PC-3 (cell line): ENCODE data around the gene PRR5L. TPM values are rescaled to one million over a fixed set of nuclear protein-coding genes. Genes with fewer than 3 reads are reported as not detected.

Source experiments
- ATAC-seq: fragments of 200-7000 bp; cut with Tn5 transposase; 2 replicates; pipeline ENCODE4 v1.9.1; 2020; ENCODE audit warnings: mild to moderate bottlenecking, moderate library complexity
- BruUV-seq: library from RNA; stranded (reverse); fragments of 400-500 nt; replicated peaks from 2 replicates; lab custom pipeline; 2021; lab: Mats Ljungman, UMichigan
- CTCF ChIA-PET: fragments of 300-600 bp; sonication (Branson Sonifier 250); formaldehyde crosslinking; loops from one replicate; lab custom pipeline; 2022; ENCODE audit warnings: antibody characterized with exemption; lab: Charles Lee
- POLR2A ChIA-PET: fragments of 300-600 bp; sonication (Branson Sonifier 250); formaldehyde crosslinking; loops from one replicate; lab custom pipeline; 2022; ENCODE audit warnings: antibody characterized with exemption; ENCODE audit not compliant: unreplicated experiment; lab: Charles Lee
- DNase-seq: peaks from one replicate; pipeline ENCODE4 v3.0.0-alpha.2; 2015
- H2AFZ ChIP-seq: fragments of 300-600 bp; sonication (generic); 2 replicates; pipeline ENCODE4 v1.6.0; 2016; ENCODE audit warnings: antibody characterized with exemption, low read length
- H3F3A ChIP-seq: fragments of 300-600 bp; sonication (generic); one replicate; pipeline ENCODE4 v1.6.0; 2017; ENCODE audit warnings: antibody characterized with exemption, low read length, control low read depth, mild to moderate bottlenecking; ENCODE audit not compliant: unreplicated experiment
- H3K27ac ChIP-seq: fragments of 300-600 bp; sonication (generic); 2 replicates; pipeline ENCODE4 v1.5.1; 2016; ENCODE audit warnings: mild to moderate bottlenecking, low read length
- H3K27me3 ChIP-seq: fragments of 300-600 bp; sonication (generic); 2 replicates; pipeline ENCODE4 v1.6.1; 2016; ENCODE audit warnings: low read length, mixed read lengths
- H3K36me3 ChIP-seq: fragments of 300-600 bp; sonication (generic); 2 replicates; pipeline ENCODE4 v1.6.1; 2016; ENCODE audit warnings: low read depth, mixed run types, low read length, mixed read lengths
- H3K4me1 ChIP-seq: fragments of 300-600 bp; sonication (generic); 2 replicates; pipeline ENCODE4 v1.5.1; 2016; ENCODE audit warnings: low read length; ENCODE audit not compliant: insufficient read depth
- H3K4me2 ChIP-seq: fragments of 300-600 bp; sonication (generic); 2 replicates; pipeline ENCODE4 v1.6.0; 2016; ENCODE audit warnings: low read length
- H3K4me3 ChIP-seq: fragments of 300-600 bp; sonication (generic); 2 replicates; pipeline ENCODE4 v1.5.1; 2016; ENCODE audit warnings: mild to moderate bottlenecking, low read length, mixed read lengths
- H3K79me2 ChIP-seq: fragments of 300-600 bp; sonication (generic); 2 replicates; pipeline ENCODE4 v1.6.1; 2017; ENCODE audit warnings: low read length, mixed read lengths
- H3K9ac ChIP-seq: fragments of 300-600 bp; sonication (generic); 2 replicates; pipeline ENCODE4 v1.6.0; 2016; ENCODE audit warnings: mild to moderate bottlenecking, low read length
- H3K9me2 ChIP-seq: fragments of 300-600 bp; sonication (generic); replicated peaks from 2 replicates; pipeline ENCODE4 v1.6.1; 2016; ENCODE audit warnings: mixed run types, low read length, mixed read lengths
- H3K9me3 ChIP-seq: fragments of 300-600 bp; sonication (generic); 2 replicates; pipeline ENCODE4 v1.6.1; 2016; ENCODE audit warnings: low read length, mixed read lengths
- H4K20me1 ChIP-seq: fragments of 300-600 bp; sonication (generic); 2 replicates; pipeline ENCODE4 v1.6.1; 2016; ENCODE audit warnings: low read length, mixed read lengths
- EZH2 ChIP-seq: fragments of 300-600 bp; sonication (generic); IDR thresholded peaks from one replicate; pipeline ENCODE4 v1.6.1; 2017; ENCODE audit warnings: antibody characterized with exemption, mild to moderate bottlenecking, low read length; ENCODE audit not compliant: unreplicated experiment
- EZH2phosphoT487 ChIP-seq: fragments of 300-600 bp; sonication (generic); IDR thresholded peaks from 2 replicates; pipeline ENCODE4 v1.6.1; 2018; ENCODE audit warnings: mild to moderate bottlenecking, antibody characterized with exemption, low read length, borderline replicate concordance
- intact Hi-C: fragments of 100-400 bp; cut with micrococcal nuclease; formaldehyde crosslinking; loops from 2 replicates; pipeline ENCODE4 v1.9.0; 2023
- total RNA-seq: library from RNA; depleted of rRNA; stranded (reverse); fragments of >200 nt; gene quantifications from 2 replicates; pipeline ENCODE4 v1.2.3, GENCODE V29; 2014
- TF ChIP-seq, protein P1 (sequence below): fragments of 300-600 bp; sonication (generic); conservative IDR thresholded peaks from 2 replicates; pipeline ENCODE4 v1.5.1; 2017; ENCODE audit warnings: antibody characterized with exemption, low read depth, mild to moderate bottlenecking, low read length

Gene PRR5L
- total RNA-seq, 1 experiment from 2014 or later = 4.7 TPM

DNA sequence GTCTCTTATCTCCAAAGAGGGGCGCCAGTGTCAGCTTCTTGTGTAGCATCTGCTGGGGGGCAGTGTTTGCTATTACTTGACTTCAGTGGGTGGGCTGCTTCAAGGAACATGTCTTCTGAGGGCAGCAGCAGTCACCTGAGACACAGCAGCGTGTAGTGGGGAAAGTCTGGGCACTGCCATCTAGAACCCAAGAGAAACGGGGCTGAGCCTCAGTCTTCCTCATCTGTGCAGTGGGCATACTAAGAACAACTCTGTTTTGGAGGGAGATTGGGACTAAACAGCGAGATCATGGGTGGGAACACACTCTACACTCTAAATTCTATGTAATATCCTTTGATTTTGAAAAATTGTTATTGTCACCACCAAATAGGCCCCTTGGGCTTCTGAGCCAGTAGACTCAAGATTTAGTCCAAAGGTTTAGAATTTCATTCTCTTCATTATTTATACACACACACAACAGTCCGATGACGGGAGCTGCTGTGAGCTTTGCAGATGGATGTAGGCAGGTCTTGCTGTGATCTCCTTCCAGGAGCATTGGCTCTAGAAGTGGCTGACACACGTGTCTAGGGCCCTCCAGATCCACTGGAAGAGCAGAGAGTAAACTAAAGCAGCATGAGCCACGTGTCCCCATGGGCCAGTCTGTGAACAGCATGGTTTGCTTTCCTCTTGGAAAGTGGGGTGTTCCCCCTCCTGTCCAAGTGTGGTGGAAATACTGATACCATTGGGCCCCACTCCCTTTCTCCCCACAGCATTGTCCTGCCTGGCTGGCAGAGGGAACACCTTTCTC lies 162.2 kb downstream of the PRR5L start:
- CTCF ChIA-PET = no interaction called here
- ATAC-seq (no peak), DNase-seq (no peak)
- Histone ChIP-seq H3K27me3 (no peaks in the 10 kb centered on the region), H3K9me2 (no peaks in the 10 kb centered on the region), H3K27ac (no peak overlapping the region), H3K9me3 (no peaks in the 10 kb centered on the region), H3K4me1 (peaks cover 30% of the 10 kb centered on the region), H3K4me2 (no peak overlapping the region), H3K4me3 (no peak overlapping the region), H3K79me2 (no peaks in the 10 kb centered on the region), H3F3A (no peaks in the 10 kb centered on the region), H4K20me1 (no peaks in the 10 kb centered on the region), H3K36me3 (no peaks in the 10 kb centered on the region), H2AFZ (no peak overlapping the region), H3K9ac (no peak overlapping the region)
- BruUV-seq = no TSS peak
- intact Hi-C loops = no loop called here
- TF ChIP-seq EZH2 (no peak), EZH2phosphoT487 (no peak)
- TF ChIP-seq, protein P1, sequence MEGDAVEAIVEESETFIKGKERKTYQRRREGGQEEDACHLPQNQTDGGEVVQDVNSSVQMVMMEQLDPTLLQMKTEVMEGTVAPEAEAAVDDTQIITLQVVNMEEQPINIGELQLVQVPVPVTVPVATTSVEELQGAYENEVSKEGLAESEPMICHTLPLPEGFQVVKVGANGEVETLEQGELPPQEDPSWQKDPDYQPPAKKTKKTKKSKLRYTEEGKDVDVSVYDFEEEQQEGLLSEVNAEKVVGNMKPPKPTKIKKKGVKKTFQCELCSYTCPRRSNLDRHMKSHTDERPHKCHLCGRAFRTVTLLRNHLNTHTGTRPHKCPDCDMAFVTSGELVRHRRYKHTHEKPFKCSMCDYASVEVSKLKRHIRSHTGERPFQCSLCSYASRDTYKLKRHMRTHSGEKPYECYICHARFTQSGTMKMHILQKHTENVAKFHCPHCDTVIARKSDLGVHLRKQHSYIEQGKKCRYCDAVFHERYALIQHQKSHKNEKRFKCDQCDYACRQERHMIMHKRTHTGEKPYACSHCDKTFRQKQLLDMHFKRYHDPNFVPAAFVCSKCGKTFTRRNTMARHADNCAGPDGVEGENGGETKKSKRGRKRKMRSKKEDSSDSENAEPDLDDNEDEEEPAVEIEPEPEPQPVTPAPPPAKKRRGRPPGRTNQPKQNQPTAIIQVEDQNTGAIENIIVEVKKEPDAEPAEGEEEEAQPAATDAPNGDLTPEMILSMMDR = no peak
- POLR2A ChIA-PET = no interaction called here

DNA sequence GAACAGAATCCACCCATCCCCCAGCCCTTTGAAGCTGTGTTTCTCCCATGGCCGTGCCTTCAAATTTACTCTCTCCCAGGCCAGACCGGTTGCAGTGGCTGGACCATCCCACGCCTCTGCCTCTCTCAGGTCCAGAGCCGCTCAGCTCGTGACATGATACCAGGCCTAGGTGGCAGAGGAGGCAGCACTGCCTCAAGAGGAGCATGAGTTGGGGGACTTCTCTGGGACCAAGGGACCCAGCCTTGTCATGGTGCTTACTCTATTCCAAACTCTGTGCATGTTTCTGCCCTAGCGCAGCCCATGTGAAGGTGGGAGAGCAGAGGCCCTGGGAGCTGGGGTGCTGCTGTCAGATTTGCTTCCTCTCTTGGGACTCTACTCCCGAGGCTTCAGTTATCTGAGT lies 163.0 kb downstream of the PRR5L start:
- no peak for TF ChIP-seq EZH2phosphoT487
- TF ChIP-seq, protein P1 = no peak
- no peak for TF ChIP-seq EZH2
- no peaks in the 10 kb centered on the region for H3K9me3 ChIP-seq
- H3K27ac ChIP-seq = no peak overlapping the region
- DNase-seq (no peak), ATAC-seq (no peak)
- H3K4me1 ChIP-seq = peaks cover 23% of the 10 kb centered on the region
- no peak overlapping the region for H2AFZ ChIP-seq
- no peaks in the 10 kb centered on the region for H3K27me3 ChIP-seq
- no peaks in the 10 kb centered on the region for H4K20me1 ChIP-seq
- no peaks in the 10 kb centered on the region for H3K9me2 ChIP-seq
- H3K9ac ChIP-seq = no peak overlapping the region
- no peak overlapping the region for H3K4me3 ChIP-seq
- intact Hi-C loops = no loop called here
- H3K79me2 ChIP-seq = no peaks in the 10 kb centered on the region
- BruUV-seq = no TSS peak
- no peak overlapping the region for H3K4me2 ChIP-seq
- CTCF ChIA-PET = no interaction called here
- H3K36me3 ChIP-seq = no peaks in the 10 kb centered on the region
- no peaks in the 10 kb centered on the region for H3F3A ChIP-seq
- POLR2A ChIA-PET = no interaction called here

DNA sequence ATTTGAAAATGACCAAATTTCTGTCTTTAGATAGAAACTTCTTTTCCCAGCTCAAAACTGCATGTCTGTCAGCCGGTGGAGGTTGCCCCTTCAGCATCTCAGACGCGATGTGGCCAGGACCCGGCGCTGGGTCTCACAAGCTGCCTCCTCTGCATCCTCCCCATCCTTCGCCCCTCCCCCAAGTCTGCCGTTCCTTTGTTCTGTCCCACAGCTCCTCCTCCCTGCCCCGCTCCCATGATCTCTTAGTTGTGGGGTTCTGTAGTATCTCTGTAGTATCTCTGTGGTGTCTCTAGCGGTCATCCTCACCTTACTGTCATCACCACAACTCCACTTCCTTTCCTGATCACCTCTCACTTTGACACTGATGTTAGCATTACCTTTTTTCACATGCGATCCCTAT lies 164.1 kb downstream of the PRR5L start:
- H3K9ac ChIP-seq = no peak overlapping the region
- intact Hi-C loops = no loop called here
- TF ChIP-seq, protein P1 = no peak
- no peak for TF ChIP-seq EZH2phosphoT487
- H2AFZ ChIP-seq = no peak overlapping the region
- no peaks in the 10 kb centered on the region for H3F3A ChIP-seq
- H3K4me3 ChIP-seq = no peak overlapping the region
- ChIA-PET POLR2A (no interaction called here), CTCF (no interaction called here)
- H3K4me2 ChIP-seq = no peak overlapping the region
- no peaks in the 10 kb centered on the region for H3K27me3 ChIP-seq
- peaks cover 12% of the 10 kb centered on the region for H3K4me1 ChIP-seq
- ATAC-seq (no peak), DNase-seq (no peak)
- H3K79me2 ChIP-seq = no peaks in the 10 kb centered on the region
- BruUV-seq = no TSS peak
- H3K9me2 ChIP-seq = no peaks in the 10 kb centered on the region
- H3K9me3 ChIP-seq = no peaks in the 10 kb centered on the region
- no peak overlapping the region for H3K27ac ChIP-seq
- H3K36me3 ChIP-seq = no peaks in the 10 kb centered on the region
- H4K20me1 ChIP-seq = no peaks in the 10 kb centered on the region
